Transverse colon (tissue), 4 donors: ENCODE data around the gene RAPGEF3. TPM values are rescaled to one million over a fixed set of nuclear protein-coding genes. Genes with fewer than 3 reads are reported as not detected.
A peak's percentile ranks its signal among the peaks of the same experiment; 100 is the strongest.

Source experiments
- DNase-seq: peaks from one replicate; pipeline ENCODE4 v3.0.0-alpha.2; 2019
- H3K27ac ChIP-seq, 4 donors: fragments of 200-600 bp; sonication (generic); 2 replicates each; pipeline ENCODE4 v1.5.1; 2016 to 2018; ENCODE audit warnings: inconsistent platforms in 4 of 4
- H3K27me3 ChIP-seq: fragments of 200-600 bp; sonication (generic); 2 replicates; pipeline ENCODE4 v1.5.1; 2017; ENCODE audit warnings: inconsistent platforms
- H3K36me3 ChIP-seq, 4 donors: fragments of 200-600 bp; sonication (generic); 2 replicates each; pipeline ENCODE4 v1.5.1; 2017 to 2019; ENCODE audit warnings: inconsistent platforms in 4 of 4
- H3K4me1 ChIP-seq, 4 donors: fragments of 200-600 bp; sonication (generic); 2 replicates each; pipeline ENCODE4 v1.5.1; 2017 to 2020; ENCODE audit warnings: inconsistent platforms in 4 of 4
- H3K4me3 ChIP-seq, 4 donors: fragments of 200-600 bp; sonication (generic); 1 replicate in 1 of 4; 2 replicates in 3 of 4; pipeline versions ENCODE4 v1.5.1 to v1.6.1; 2017 to 2019; ENCODE audit warnings: inconsistent platforms in 4 of 4
- H3K9me3 ChIP-seq, 2 donors: fragments of 200-600 bp; sonication (generic); 2 replicates each; pipeline ENCODE4 v1.5.1; 2017 to 2019; ENCODE audit warnings: inconsistent platforms in 2 of 2
- EP300 ChIP-seq: sonication (generic); formaldehyde crosslinking; IDR thresholded peaks from one replicate; pipeline ENCODE4 v1.6.1; 2017; ENCODE audit warnings: antibody characterized with exemption, low read depth
- POLR2A ChIP-seq: fragments of 450-650 bp; IDR thresholded peaks from one replicate; pipeline ENCODE4 v1.6.1; 2016; ENCODE audit warnings: antibody characterized with exemption, mild to moderate bottlenecking, moderate library complexity
- POLR2AphosphoS5 ChIP-seq, 3 donors: sonication (generic); formaldehyde crosslinking; IDR thresholded peaks; one replicate each; pipeline ENCODE4 v1.6.1; 2016; ENCODE audit warnings: antibody characterized with exemption in 3 of 3
- WGBS, 2 donors: methylation state at CpG; one replicate each; pipeline ENCODE4 v1.1.5; 2018; ENCODE audit warnings: low coverage in 1 of 2; 5-methylcytosine and 5-hydroxymethylcytosine counted together
- in situ Hi-C, 4 donors: fragments of 200-750 bp; cut with MboI; loops; one replicate each; pipeline versions ENCODE4 v1.15.0 to v1.15.1; 2017; ENCODE audit warnings: low sequenced_read_pairs in 3 of 4, low pct_ligation_motif_present in 1 of 4, low pct_unique_long_range_greater_than_20kb in 1 of 4
- intact Hi-C: fragments of 100-400 bp; cut with DNase I; formaldehyde crosslinking; loops from one replicate; pipeline ENCODE4 v1.15.1; 2023; ENCODE audit warnings: low total_unique reads
- total RNA-seq, 4 donors: library from RNA; depleted of rRNA; stranded (reverse); fragments of >200 nt; gene quantifications; one replicate each; pipeline ENCODE4 v1.1.0, GENCODE V29; 2016
- TF ChIP-seq, protein P1 (sequence below), 5 experiments: fragments of 200-600 bp in 3 of 5; fragments of 450-650 bp in 2 of 5; sonication (generic) in 3 of 5; IDR thresholded peaks; 1 replicate in 2 of 5; 2 replicates in 3 of 5; pipeline ENCODE4 v1.5.1; 2016 to 2017; ENCODE audit warnings: antibody characterized with exemption in 5 of 5, inconsistent platforms in 3 of 5, mild to moderate bottlenecking in 2 of 5, moderate library complexity in 1 of 5

RAPGEF3 gene, protein sequence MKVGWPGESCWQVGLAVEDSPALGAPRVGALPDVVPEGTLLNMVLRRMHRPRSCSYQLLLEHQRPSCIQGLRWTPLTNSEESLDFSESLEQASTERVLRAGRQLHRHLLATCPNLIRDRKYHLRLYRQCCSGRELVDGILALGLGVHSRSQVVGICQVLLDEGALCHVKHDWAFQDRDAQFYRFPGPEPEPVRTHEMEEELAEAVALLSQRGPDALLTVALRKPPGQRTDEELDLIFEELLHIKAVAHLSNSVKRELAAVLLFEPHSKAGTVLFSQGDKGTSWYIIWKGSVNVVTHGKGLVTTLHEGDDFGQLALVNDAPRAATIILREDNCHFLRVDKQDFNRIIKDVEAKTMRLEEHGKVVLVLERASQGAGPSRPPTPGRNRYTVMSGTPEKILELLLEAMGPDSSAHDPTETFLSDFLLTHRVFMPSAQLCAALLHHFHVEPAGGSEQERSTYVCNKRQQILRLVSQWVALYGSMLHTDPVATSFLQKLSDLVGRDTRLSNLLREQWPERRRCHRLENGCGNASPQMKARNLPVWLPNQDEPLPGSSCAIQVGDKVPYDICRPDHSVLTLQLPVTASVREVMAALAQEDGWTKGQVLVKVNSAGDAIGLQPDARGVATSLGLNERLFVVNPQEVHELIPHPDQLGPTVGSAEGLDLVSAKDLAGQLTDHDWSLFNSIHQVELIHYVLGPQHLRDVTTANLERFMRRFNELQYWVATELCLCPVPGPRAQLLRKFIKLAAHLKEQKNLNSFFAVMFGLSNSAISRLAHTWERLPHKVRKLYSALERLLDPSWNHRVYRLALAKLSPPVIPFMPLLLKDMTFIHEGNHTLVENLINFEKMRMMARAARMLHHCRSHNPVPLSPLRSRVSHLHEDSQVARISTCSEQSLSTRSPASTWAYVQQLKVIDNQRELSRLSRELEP
- 10 to 100 TPM in 2 of 4 donors, 1 to 10 TPM in 2; 8.1 to 51.7 (median 24.6) TPM for total RNA-seq

DNA sequence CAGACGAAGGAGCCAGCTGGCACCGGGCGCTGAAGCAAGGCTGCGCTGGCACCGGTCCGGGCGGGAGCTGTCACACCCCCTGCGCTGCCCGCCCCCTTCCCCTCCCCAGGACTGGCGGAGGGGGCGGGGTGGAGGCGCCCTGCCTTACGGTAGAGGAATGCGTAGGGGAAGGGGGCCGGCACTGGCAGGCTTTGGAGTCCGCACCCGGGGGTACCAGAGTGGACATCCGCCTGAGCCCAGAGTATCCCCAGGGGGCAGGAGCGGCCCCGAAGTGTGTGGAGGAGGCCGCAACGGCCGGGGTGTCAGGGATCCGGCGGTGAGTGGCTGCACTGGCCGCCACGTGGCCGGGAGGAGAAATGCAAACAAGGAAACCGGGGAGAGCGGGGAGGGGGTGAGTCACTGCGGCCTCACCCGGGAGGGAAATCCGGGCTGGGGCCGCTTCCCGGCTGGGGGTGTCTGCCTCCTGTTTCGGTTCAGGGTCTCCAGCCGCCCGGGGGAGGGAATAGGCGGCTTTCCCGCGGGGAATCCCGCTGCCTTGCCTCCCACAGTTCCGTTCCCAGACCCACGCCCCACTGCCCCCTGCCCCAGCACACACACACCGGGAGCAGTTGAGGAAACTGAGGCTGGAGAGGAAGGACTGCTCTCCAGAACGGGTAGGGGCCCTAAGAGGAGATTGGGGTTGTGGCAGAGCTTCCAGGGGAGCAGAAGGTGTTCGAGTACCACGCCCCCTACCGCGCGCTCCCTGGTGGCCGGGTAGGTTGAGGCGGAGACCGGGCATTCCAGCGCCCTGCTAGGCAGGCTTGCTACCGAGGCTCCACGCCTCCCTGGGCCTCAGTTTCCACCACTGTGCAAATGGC, at the start of gene RAPGEF3:
Gene RAPGEF3 (minus strand): TSS at position 47 of the 857 bp plus-strand sequence. CDS start 324 bp downstream, outside the sequence.
- intact Hi-C loops (no loop called here), in situ Hi-C loops (no loop called here)
- peak within 1 kb of the TSS; percentile 78 to 84 (median 82) for H3K27ac ChIP-seq
- peak within 1 kb of the TSS; percentile 44 to 56 (median 46) for H3K4me3 ChIP-seq
- DNase-seq = peak; percentile 86
- H3K27me3 ChIP-seq = no peaks in the 10 kb centered on the region
- 0 to 2% methylated on average over 16 to 40 of the region's 57 CpGs for WGBS, 2 donors
- H3K9me3 ChIP-seq = no peaks in the 10 kb centered on the region
- H3K4me1 ChIP-seq = peaks cover 16 to 45% (median 39%) of the 10 kb centered on the region in 4 donors
- H3K36me3 ChIP-seq = no peaks in the 10 kb centered on the region
- TF ChIP-seq POLR2AphosphoS5 (IDR thresholded peaks at IDR 0.05) = peak; percentile 35 to 55 (median 48)
- TF ChIP-seq, protein P1, sequence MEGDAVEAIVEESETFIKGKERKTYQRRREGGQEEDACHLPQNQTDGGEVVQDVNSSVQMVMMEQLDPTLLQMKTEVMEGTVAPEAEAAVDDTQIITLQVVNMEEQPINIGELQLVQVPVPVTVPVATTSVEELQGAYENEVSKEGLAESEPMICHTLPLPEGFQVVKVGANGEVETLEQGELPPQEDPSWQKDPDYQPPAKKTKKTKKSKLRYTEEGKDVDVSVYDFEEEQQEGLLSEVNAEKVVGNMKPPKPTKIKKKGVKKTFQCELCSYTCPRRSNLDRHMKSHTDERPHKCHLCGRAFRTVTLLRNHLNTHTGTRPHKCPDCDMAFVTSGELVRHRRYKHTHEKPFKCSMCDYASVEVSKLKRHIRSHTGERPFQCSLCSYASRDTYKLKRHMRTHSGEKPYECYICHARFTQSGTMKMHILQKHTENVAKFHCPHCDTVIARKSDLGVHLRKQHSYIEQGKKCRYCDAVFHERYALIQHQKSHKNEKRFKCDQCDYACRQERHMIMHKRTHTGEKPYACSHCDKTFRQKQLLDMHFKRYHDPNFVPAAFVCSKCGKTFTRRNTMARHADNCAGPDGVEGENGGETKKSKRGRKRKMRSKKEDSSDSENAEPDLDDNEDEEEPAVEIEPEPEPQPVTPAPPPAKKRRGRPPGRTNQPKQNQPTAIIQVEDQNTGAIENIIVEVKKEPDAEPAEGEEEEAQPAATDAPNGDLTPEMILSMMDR (IDR thresholded peaks at IDR 0.05) = peak; percentile 44 to 77 (median 51)
- peak; percentile 13 for TF ChIP-seq EP300
- peak; percentile 50 for TF ChIP-seq POLR2A

DNA sequence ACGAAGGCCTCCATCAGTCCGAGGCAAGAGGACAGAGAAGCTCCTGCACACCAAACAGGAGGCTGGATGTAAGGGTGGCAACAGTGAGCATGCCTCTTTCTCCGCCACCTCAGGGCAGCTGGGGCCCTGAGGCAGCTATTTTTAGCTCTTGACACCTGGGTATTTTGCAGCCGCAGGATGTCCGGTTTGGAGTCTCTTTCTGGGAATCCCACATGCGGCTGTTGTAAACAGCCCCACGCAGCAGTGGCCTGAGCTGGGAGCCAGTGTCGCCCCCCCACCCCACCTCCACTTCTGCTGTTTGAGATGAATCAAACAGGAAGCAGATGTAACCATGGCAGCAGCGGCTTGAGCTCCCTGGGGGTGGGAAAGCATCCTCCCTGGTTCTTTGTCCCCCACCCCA, 49.4 kb upstream of the RAPGEF3 start:
- DNase-seq = peak; percentile 79

DNA sequence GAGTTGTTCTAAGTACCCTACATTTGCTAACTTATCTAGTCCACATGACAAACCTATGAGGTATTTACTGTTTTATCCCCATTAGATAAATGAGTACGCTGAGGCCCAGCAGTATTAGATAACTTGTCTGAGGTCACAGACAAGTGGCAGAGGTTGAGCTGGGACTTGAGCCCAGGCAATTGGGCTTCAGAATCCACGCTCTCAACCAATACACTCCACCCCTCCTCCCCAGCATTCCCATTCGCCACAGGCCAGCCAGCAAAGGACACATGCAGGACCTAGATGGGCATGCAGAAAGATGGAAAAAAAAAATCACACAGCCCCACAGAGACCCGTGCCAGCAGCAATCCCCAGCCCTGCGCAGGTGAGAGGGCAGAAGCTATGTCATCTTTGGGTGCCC, 48.7 kb upstream of the RAPGEF3 start:
- Histone ChIP-seq H3K36me3 (no peaks in the 10 kb centered on the region), H3K4me1 (peaks cover 81 to 100% (median 95%) of the 10 kb centered on the region in 4 donors), H3K9me3 (no peaks in the 10 kb centered on the region), H3K27me3 (no peaks in the 10 kb centered on the region), H3K4me3 (no peak overlapping the region), H3K27ac (peak overlapping the region; percentile 93 to 97 (median 96))
- TF ChIP-seq, protein P1 (IDR thresholded peaks at IDR 0.05) = no peak
- no peak for TF ChIP-seq EP300
- no peak for TF ChIP-seq POLR2A
- no peak for TF ChIP-seq POLR2AphosphoS5 (IDR thresholded peaks at IDR 0.05)
- intact Hi-C loops (no loop called here), in situ Hi-C loops (no loop called here)
- WGBS, 2 donors = 74% methylated on average over 5 of the region's 5 CpGs; no CpG with 5 or more reads in 1 of the 2 donors
- no peak for DNase-seq

More for the DNA sequence above, 49.4 kb upstream of the RAPGEF3 start:
- 46% methylated on average over 9 of the region's 9 CpGs; no CpG with 5 or more reads in 1 of the 2 donors for WGBS, 2 donors
- TF ChIP-seq POLR2A = no peak
- TF ChIP-seq POLR2AphosphoS5 (IDR thresholded peaks at IDR 0.05) = peak; percentile 18 to 29 (median 27)
- peak; percentile 64 for TF ChIP-seq EP300
- no peak overlapping the region for H3K4me3 ChIP-seq
- H3K27me3 ChIP-seq = no peaks in the 10 kb centered on the region
- no peaks in the 10 kb centered on the region for H3K9me3 ChIP-seq
- H3K27ac ChIP-seq = peak overlapping the region; percentile 93 to 97 (median 96)
- intact Hi-C loops = no loop called here
- in situ Hi-C loops = no loop called here
- peaks cover 74 to 98% (median 93%) of the 10 kb centered on the region in 4 donors for H3K4me1 ChIP-seq
- H3K36me3 ChIP-seq = no peaks in the 10 kb centered on the region

DNA sequence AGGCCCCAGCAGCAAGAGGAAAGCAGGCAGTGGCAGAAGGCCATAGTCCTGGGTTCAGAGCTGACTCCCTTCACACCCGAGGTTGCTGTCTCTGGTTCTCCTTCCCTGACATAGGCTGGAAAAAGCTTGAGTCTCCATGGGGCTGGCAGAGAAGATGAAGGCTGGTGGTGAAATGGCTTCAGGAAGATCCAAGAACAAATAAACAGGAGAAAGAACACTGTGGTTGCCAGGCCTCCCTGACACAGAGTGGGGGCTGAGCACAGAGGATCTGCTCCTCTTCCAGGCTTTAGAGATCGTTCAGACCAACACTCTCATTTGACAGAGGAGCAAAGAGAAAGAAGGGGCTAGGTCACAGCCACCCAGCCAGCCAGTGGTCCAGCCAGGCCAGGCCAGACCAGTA, 46.7 kb upstream of the RAPGEF3 start:
- TF ChIP-seq, protein P1 (IDR thresholded peaks at IDR 0.05) = no peak
- TF ChIP-seq EP300 (no peak), POLR2AphosphoS5 (IDR thresholded peaks at IDR 0.05) (no peak), POLR2A (no peak)
- intact Hi-C loops = no loop called here
- Histone ChIP-seq H3K4me3 (no peak overlapping the region), H3K27me3 (no peaks in the 10 kb centered on the region), H3K27ac (peak overlapping the region; percentile 72 to 97 (median 94)), H3K36me3 (no peaks in the 10 kb centered on the region), H3K9me3 (no peaks in the 10 kb centered on the region), H3K4me1 (peaks cover 80 to 100% (median 95%) of the 10 kb centered on the region in 4 donors)
- in situ Hi-C loops = no loop called here
- WGBS, 2 donors = 38 to 54% methylated on average over 1 to 2 of the region's 2 CpGs
- no peak for DNase-seq
